GM21528 (cell line): ENCODE data around the gene LTBP1.

Experiments used
- ATAC-seq: cut with Tn5 transposase; IDR thresholded peaks from one replicate; pipeline ENCODE4 v1.9.1; 2021; ENCODE audit warnings: mild to moderate bottlenecking, moderate library complexity; ENCODE audit not compliant: unreplicated experiment, low FRiP score

LTBP1 gene

DNA sequence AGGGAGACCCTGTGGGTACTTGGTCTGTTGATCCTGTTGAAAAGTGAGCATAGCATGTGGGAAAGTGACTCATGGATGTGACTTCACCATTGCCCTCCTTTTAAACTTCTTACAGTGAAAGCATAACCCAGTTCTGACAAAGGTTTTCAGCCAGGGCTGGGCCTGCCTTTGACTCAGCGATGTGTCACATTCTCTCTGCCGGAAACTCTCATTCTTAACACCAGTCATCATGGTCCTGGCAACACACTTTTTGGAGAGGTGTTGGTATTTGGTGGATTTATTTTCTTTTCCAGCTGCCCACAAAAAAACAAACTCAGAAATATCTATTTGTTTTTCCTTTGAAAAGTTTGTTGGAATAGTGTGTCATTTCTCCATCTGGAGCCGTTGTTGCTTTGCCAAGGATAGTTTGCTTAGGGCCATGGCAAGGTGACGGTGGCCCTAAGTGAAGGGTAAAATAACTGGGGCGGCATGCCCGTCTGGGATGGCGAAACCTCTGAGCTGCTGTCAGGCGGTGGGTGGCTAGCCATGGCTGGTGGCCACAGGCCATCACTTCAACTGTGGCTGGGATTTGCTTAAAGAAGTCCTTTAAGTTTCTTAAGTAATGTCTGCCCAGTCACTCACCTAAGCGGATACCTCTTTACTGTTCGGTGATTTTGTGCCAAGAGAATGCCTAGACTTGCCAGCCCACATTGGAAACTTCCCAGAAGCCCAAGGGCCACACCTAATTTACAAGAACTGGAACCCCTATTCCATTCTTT, 123.3 kb downstream of the LTBP1 start:
- ATAC-seq: no peak

DNA sequence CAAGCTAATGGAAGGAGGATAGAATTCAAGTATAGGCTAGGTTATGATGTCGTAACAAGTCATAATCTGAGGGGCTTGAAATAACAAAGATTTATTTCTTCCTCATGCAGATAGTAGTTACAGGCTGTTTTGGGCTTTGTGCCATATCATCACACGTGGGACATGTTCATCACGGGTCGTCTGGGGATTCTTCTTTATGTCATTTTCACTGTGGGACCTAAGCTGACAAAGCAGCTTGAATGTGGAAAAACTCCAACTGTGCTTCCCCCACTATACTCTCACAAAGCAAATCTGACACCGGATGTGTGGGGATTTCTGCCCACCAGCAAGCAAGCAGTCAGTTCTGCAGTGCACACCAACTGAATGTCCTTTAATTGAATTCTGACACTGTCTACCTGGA, 124.8 kb downstream of the LTBP1 start:
- ATAC-seq: no peak

DNA sequence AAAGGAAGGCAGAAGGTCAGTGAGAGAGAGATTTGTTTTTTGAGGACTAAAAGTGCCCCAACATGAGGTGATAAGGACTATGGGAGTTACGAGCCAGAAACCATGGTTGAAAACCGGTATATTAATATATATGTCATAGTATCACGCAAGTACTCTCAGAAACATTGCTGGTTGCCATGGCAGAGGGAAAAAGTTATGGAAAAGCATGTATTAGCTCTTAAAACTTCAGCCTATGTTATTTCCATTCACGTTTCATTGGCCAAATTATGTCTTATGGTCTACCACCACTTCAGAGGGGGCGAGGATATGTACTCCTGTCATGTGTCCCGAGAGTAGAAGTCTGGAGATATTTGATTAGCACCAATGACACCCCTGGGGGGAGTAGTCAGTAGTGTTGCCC, 125.9 kb downstream of the LTBP1 start:
- ATAC-seq: no peak

DNA sequence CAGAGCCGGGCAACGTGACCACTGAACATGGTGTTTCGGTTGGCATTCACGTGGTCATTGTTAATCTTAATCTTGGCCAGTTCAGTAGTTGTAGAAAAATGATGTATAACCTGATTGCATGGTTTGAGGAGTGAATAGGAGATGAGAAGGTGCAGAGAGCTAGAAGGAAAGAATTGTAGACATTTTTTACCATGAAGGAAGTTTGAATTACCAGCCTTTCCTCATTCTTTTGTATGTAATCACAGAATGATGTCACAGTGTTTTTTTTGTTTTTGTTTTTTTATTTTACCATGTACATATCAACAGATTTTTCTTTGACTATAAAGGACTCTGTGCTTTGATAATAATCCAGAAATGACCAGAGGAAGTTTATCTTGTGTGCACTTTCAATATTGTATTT, 126.3 kb downstream of the LTBP1 start:
- ATAC-seq: no peak

DNA sequence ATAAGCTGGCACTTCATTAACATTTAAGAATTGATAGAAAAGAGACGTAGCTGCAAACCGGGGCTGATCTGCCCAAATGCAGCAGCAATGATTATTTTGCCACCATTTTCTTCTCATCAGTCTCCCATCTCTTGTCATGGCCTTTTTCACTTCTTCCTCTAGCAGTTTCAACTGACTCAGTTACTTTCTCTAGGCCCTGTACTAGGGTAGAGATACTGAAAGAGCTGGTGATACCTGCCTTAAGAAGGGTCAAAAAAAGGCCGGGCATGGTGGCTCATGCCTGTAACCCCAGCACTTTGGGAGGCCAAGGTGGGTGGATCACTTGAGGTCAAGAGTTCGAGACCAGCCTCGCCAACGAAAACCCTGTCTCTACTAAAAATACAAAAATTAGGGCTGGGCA, 127.4 kb downstream of the LTBP1 start:
- no peak for ATAC-seq

DNA sequence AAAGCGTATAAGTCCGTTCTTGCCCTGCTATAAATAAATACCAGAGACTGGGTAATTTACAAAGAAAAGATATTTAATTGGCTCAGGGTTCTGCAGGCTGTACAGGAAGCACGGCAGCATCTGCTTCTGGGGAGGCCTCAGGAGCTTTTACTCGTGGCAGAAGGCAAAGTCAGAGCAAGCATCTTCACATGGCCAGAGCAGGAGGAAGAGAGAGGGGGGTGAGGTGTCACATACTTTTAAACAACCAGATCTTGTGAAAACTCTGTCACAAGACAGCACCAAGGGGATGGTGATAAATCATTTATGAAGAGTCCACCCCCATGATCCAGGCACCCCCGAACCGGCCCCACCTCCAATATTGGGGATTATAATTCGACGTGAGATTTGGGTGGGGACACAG, 130.6 kb downstream of the LTBP1 start:
- ATAC-seq: no peak

DNA sequence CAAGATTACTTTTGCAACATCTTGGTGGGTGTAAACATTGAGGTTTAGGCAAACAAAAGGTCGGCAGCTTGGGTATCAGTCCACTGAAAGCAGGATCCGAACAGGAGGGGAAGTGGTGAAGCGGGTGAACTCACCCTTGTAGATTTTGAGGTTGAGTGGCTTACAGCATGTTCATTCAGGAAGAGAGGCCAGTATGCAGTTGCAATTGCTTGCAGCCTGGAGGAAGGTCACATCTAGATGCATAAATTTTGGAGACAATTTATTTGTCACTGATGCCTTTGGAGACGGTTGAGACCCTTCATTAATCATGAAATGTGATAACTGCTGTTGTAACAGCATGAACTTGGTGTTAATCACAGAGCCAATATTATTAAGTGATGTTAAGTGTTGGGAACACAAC, 131.1 kb downstream of the LTBP1 start:
- ATAC-seq: no peak

DNA sequence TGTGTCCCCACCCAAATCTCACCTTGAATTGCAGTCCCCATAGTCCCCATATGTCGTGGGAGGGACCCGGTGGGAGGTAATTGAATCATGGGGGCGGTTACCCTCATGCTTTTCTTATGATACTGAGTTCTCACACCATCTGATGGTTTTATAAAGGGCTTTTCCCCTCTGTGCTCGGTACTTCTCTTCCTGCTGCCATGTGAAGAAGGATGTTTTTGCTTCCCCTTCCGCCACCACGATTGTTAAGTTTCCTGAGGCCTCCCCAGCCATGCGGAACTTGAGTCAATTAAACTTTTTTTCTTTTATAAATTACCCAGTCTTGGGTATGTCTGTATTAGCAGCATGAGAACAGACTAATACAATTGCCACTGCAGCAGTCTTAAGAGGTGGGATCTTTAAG, 134.9 kb downstream of the LTBP1 start:
- no peak for ATAC-seq

DNA sequence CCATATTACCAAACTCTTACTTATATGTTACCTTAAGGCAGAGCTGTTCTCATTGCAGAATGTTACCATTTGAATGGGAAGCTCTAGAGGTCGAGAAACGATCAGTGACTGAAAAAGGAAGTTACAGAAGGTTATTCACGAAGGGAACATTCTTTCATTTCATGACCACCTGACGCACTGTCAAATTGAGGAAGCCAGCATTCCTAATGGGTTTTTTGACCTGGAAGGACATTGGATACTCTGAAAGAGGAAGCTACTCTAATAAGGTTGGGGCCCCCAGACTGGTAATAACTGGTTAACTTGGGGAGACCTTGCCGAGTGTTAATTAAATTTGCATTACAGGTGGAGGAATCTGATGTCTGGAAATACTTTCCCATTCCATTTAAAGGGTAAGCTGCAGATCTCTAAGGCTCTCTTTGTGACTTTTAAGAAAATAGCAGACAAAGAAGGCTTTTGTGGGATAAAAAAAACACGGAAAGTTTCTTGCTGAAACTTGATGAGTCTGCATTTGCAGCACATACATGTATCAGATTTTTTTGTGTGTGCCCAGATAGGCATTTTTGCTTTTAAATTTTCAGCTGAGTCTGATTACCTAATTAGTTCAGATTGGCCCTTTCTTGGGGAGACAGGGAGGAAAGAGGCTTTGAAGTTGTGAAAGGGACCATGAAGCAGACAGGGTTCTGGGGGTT, 137.1 kb downstream of the LTBP1 start:
- ATAC-seq: no peak

DNA sequence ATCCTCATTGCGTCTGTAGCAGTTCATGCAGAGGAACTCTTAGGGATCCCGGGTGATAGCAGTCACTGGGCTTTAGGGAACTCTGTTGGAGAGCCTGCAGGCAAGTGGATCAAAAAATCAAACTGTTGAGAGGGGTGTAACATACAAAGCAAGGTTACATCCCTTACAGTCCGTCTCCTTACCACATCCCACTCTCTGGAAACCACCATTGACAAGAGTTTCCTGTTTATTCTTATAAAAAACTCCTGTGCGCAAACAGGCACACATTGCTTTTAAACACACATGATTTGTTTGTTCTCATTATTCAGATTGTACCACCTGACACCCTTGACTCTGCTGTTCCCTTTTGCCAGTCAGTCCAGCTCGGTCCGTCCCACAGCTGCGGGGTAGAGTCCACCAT, 137.7 kb downstream of the LTBP1 start:
- no peak for ATAC-seq

DNA sequence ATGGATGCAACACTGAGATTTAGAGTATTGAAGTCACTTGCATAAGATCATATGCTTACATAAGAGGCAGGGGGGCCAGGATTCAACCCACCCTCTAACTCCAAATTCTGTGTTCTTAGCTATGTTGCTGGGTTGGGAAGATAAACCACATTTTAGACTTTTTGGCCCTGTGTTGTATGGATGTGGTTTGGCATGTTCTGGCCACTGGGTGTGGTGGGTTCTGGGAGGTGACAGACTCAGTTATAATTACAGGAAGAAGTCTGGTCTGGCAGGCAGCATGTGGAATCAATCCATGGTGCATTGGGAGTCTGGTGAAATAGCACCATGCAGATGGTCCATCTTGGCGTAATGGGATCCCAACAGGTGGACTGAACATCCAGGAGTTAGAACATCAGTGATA, 138.9 kb downstream of the LTBP1 start:
- ATAC-seq: no peak

DNA sequence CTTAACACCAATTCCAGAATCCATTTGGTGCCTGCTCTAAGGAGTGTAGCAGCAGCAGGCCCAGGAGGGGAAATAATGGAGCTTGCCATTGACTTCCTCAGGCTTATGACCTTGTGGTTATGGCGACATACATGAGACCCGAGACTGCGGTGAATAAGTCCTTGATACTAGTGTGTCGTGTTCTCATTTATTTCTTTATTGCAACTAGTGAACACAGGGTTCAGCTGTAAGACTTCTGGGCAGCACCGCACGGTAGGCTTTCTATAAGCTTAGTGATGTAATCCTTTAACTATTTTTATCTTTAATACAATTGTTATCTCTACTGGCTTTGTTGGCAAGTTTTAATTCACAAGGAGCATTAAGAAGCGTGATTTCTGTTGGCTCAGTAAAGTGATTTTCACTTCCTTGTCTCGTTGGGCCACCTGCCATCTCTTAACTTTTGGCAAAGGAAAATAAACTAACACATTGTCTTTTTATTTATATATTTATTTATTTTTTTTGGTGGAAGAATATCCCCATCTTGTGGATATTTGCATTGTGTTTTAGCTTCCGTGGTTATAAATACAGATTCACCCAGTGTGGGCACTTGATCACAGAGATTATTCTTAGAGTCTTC, 139.8 kb downstream of the LTBP1 start:
- ATAC-seq: no peak

DNA sequence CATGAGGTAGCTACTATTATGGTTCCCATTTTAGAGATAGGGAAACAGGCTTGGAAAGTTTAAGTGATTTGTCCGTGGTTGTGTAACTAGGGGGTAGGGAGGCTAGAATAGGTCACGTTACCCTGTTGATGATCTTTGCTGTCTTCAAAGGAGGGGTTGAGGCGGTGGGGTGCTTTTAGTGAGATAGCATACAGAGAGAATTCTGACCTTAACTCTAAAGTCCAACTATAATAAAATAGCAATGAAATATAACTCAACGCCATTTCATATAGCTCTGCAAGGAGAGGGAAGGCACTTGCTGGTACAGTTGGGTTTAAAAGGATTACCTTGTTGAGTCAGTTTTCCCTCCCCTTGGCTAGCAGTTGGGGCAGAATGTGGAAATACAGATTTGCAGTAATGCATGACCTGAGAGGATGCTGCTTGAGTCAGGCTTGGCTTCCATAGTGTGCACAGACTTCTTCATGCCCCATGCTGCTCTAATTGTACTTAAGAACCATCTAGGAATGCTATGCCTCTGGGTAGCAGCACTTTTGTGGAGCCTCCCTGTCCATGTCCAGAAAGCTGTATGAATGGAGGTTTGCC, 143.9 kb downstream of the LTBP1 start:
- no peak for ATAC-seq

DNA sequence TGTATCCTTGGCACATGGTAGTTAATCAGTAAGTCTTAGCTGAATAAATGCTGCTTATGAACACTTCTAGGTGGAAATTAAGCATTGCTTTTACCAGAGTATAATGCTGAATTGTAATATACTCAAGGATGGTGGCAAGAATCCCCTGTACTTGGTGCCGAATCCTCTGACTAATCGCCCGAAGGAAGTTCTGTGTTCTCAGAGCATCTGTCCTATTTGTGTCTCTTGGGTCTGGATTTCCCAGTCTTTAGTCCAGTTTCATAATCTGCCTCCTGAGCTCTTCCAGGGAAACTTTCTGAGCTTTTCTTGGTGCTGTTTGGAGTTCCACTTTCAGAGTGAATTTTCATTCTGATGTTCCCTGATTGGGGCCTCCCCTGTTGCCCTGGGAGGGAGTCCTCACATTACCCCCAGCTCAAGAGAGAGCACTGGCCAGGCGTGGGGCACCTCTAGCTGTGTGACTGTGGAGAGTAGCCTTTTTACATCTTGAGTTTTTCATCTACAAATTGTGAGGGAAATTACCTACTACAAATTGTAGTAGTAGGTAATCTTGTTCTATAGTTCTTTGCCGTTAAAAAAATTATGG, 144.9 kb downstream of the LTBP1 start:
- no peak for ATAC-seq

DNA sequence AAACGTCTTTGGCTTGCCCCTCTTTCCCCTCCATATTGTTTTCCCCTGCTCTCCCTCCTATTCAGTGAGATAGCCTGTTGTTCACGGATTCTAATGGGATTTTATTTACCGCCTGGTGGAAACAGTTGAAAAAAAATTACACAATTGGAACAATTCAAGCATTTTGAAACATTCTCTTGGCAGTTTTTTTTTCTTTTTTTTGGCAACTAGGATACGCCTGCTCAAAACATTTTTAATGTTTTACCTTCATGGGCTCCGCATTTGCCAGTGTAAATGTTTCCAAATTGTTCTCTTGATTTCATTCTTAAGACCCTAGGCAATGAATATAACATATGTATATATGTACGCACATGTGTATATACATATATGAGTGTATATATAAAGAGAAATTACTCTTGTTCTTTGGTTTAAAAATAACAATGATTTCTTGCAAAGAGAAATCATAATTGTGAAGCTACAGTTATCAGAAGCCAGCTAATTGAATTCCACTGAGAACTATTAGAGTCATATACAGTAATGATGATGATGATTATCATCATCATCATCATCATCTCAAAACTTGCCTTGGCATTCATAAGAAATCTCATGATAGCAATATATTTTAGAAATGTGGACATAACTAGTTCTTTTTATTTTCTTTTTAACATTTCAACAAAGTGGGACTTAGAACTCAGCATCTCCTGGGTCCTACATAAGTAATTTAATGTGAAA, 146.7 kb downstream of the LTBP1 start:
- ATAC-seq: no peak

DNA sequence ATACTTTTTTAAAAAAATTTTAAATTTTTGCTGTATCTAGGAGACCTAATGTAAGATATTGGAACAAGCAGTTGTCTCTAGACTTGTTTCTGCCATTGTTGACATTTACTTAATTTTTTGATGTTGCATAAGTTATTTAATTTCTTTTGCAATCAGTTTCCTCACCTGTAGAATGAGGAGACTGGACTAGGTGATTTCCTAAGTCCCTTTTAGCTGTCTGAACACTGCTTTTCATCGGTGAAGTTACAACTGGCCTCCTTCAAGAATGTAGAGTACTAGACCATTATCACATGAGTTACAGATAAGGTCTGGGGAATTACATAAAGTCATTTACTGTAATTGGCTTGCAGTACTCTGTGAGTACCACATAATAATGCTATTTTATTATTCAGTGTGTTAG, 147.6 kb downstream of the LTBP1 start:
- ATAC-seq: no peak

DNA sequence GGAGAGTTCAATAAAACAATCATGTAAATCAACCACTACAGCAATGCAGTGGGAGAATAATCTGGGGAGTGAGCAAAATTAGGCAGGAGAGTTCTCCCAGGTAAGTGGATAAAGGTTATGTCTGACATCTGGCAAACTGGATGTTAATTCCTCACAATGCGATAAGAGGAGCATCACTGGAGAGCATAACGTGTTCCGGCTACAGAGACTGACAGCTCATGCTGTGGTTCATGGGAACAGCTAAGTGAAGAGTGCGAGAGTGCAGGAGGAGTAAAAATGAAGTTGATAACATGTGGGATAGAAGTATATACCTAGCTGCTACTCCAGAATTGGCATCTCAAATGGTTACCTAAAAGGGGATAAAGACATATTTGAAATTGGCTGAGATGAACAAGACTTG, 153.2 kb downstream of the LTBP1 start:
- ATAC-seq: no peak

DNA sequence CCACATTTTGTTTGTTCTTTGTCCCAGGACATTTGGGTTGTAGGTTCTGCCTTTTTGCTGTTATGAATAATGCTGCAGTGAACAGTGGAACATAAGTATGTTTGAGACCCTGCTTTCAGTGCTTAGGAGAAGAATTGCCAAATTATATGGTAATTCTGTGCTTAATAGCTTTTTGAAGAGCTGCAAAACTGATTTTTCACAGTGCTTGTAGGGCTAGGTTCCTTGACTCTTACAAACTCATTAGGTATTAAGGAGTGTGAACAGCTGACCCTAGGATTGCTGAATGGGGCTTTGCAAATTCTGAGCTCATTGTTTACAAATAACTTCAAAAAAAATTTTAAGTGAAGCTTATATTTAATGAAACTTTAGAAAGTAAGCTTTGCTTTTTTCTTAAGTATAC, 154.2 kb downstream of the LTBP1 start:
- no peak for ATAC-seq

DNA sequence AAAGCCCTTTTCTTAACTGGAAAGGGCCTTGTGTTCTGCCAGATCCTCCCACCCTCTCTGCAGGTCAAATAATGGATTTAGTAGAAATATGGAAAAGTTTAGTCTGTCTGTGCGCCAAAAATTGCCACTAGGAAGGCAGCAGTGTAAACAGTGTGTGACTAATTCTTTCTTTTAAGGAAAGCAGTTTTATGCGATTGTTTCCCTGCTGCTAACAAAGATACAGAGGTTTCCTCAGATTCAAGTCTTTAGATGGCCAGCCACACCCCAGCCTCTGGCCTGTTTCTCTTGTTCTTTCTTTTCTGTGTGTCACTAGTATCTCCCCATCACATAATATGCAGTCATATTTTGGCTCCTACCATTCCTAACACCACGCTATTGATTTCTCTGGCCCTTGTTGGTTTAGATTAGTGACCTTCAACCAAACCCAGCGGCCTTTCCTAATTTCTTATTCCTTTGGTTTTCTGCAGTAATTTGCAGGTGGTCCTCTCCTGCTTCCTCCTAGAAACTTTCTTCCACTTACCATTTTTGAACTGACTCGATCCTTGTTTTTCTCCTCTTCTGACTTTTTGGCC, 157.4 kb downstream of the LTBP1 start:
- ATAC-seq: no peak

DNA sequence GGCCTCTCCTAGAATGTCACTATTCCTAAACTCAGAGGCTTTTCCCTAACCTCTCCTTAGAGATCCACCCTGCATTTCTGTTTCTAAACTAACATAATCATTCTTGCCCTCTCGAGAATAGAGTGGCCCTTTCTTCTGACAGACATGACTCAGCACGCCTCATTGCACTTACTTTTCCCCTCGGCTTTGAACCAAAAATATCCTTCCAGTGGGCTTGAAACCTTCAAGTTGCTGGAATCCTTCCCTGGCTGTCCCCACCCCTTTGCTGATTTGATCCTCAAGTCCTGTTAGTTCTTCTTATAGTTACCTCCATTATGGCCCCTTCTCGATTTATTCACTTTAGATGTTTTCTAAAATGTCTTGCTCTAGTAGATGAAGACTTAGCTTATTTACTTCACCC, 158.0 kb downstream of the LTBP1 start:
- no peak for ATAC-seq
